Duodenal mucosa (tissue), 2 donors: Measurements from ENCODE around the gene MCM5.
"Not testable (repeated sequence)": the region's sequence is repeated elsewhere in the genome, so short reads cannot be mapped to it uniquely, and the experiment has no call there.

Source experiments
- H3K27ac ChIP-seq: one replicate; pipeline ENCODE4 v1.7.0; 2013; ENCODE audit warnings: low read depth, low read length
- H3K27me3 ChIP-seq, 2 donors: one replicate each; pipeline ENCODE4 v1.7.0; 2013; ENCODE audit warnings: low read length in 2 of 2, control low read depth in 1 of 2; ENCODE audit not compliant: insufficient read depth in 2 of 2, control insufficient read depth in 1 of 2
- H3K36me3 ChIP-seq, 2 donors: one replicate each; pipeline ENCODE4 v1.7.0; 2013; ENCODE audit warnings: low read length in 2 of 2, control low read depth in 1 of 2; ENCODE audit not compliant: insufficient read depth in 2 of 2, control insufficient read depth in 1 of 2
- H3K4me1 ChIP-seq, 2 donors: one replicate each; pipeline ENCODE4 v1.7.0; 2013; ENCODE audit warnings: low read length in 2 of 2, control low read depth in 1 of 2; ENCODE audit not compliant: insufficient read depth in 2 of 2, control insufficient read depth in 1 of 2
- H3K4me3 ChIP-seq, 2 donors: one replicate each; pipeline ENCODE4 v1.7.0; 2013; ENCODE audit warnings: low read length in 2 of 2, low read depth in 1 of 2
- H3K9ac ChIP-seq, 2 donors: one replicate each; pipeline ENCODE4 v1.7.0; 2013; ENCODE audit warnings: low read length in 2 of 2, low read depth in 1 of 2
- H3K9me3 ChIP-seq, 2 donors: one replicate each; pipeline ENCODE4 v1.7.0; 2013; ENCODE audit warnings: low read length in 2 of 2, control low read depth in 1 of 2; ENCODE audit not compliant: control insufficient read depth in 1 of 2

Gene MCM5

DNA sequence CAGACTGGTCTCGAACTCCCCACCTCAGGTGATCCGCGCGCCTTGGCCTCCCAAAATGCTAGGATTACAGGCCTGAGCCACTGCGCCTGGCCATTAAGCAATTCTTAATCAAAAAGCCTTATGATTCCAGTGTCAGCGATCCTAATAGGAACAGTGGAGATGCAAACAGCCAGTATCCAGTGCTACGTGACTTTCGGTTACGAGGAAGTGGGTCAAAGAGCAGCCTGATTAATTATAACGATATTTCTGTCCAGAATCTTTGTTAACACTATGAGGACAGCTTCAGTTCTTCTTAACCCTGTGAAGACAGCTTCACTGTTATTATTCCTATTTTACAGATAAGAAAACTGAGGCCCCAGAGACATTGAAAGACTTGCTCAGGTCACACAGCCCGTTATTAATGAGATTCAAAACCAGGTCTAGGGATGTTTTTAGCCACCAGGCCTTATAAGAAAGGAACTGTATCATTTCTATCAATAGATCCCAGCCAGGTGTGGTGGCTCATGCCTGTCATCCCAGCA, 36.3 kb upstream of the MCM5 start:
- no peak overlapping the region for H3K4me3 ChIP-seq
- peak overlapping the region; percentile 53 for H3K27ac ChIP-seq
- no peaks in the 10 kb centered on the region for H3K27me3 ChIP-seq
- H3K9ac ChIP-seq, result no peak overlapping the region
- H3K9me3 ChIP-seq, result no peaks in the 10 kb centered on the region
- H3K4me1 ChIP-seq, result peaks cover 17 to 36% of the 10 kb centered on the region in 2 donors
- H3K36me3 ChIP-seq, result no peaks in the 10 kb centered on the region

DNA sequence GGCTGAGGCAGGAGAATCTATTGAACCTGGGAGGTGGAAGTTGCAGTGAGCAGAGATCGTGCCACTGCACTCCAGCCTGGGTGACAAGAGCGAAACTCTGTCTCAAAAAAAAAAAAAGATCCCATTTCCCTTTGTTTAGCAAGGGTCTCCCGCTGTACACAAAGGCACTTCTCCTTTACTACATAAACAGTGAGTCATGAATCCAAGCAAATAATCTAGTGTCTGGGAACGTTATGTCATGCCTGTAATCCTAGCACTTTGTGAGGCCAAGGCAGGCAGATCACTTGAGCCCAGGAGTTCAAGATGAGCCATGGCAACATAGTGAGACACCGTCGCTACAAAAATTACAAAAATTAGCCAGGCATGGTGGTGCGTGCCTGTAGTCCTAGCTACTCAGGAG, 35.7 kb upstream of the MCM5 start:
- H3K4me3 ChIP-seq, H3K9me3 ChIP-seq, H3K27ac ChIP-seq, H3K9ac ChIP-seq, H3K36me3 ChIP-seq, H3K27me3 ChIP-seq: not testable (repeated sequence)
- H3K4me1 ChIP-seq, result peaks cover 17 to 41% of the 10 kb centered on the region in 2 donors

DNA sequence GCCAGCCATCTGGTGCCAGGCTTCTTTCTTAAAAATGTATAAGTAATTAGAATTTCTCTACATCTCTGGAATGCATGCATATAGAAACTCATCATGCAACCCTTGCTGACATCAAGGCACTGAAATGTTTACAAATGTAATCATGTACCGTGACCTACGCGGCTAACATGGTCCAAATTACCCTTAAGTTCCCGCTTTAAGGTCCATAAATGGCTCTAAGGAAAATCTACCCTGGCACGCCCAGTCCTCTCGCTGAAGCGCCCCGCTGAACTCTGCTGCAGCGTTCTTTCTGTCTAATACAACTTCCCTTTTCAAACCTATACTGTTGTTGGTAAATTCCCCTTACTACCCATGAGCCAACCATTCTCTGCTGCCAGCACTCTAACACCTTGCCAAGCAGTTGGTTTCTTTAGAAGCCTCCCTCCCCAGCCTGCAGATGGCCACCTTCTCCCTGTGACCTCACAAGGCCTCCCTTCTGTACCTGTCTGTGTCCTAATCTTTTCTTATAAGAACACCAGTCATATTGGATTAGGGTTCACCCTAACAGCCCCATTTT, 32.5 kb upstream of the MCM5 start:
- peak overlapping the region in 1 of 2 donors; percentile 25 for H3K9ac ChIP-seq
- no peaks in the 10 kb centered on the region for H3K36me3 ChIP-seq
- no peaks in the 10 kb centered on the region for H3K27me3 ChIP-seq
- H3K4me3 ChIP-seq, result no peak overlapping the region
- peak overlapping the region; percentile 56 for H3K27ac ChIP-seq
- H3K4me1 ChIP-seq, result peaks cover 13 to 42% of the 10 kb centered on the region in 2 donors
- H3K9me3 ChIP-seq, result no peaks in the 10 kb centered on the region

DNA sequence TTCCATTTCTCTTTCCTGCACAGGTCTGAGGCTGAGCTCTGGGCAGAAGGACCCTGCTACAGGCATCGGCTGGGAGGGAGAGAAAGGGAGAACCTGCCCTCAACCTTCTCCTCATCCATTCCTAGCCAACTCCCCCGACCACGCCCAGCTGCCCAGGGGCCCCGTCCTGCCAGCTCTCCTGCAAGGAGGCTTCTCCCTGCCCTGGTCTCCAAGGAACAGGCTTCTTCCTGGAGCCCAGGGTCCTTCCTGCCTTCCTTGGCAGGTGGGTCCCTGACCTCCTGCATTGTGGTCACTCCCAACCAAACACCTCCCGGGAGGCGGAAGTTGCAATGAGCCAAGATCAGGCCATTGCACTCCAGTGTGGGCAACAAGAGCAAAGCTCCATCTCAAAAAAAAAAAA, 31.6 kb upstream of the MCM5 start:
- Histone ChIP-seq H3K9ac (no peak overlapping the region), H3K9me3 (no peaks in the 10 kb centered on the region), H3K36me3 (no peaks in the 10 kb centered on the region), H3K27ac (no peak overlapping the region), H3K27me3 (no peaks in the 10 kb centered on the region), H3K4me1 (peaks cover 13 to 36% of the 10 kb centered on the region in 2 donors), H3K4me3 (no peak overlapping the region)

DNA sequence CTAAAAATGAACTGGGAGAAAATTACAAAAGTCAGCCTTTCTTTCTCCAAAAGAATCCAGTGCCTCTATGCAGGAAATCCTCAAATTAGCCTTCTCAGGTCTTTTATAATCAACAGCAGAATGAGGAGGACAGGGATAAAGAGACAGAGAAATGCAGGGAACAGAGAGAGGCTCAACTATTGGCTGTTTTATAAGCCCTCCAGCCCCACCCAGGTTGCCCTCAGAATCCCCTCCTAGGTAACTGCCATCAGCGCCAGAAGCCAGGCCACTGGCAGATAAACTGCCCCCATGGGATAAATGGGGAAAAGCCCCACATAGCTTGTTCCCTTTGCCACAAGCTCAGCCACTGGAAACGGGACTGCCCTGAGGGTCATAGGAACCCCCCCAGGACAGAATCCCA, 29.9 kb upstream of the MCM5 start:
- Histone ChIP-seq H3K36me3 (no peaks in the 10 kb centered on the region), H3K9ac (no peak overlapping the region), H3K4me3 (no peak overlapping the region), H3K27ac (no peak overlapping the region), H3K27me3 (no peaks in the 10 kb centered on the region), H3K4me1 (peaks cover 13 to 36% of the 10 kb centered on the region in 2 donors), H3K9me3 (no peaks in the 10 kb centered on the region)

DNA sequence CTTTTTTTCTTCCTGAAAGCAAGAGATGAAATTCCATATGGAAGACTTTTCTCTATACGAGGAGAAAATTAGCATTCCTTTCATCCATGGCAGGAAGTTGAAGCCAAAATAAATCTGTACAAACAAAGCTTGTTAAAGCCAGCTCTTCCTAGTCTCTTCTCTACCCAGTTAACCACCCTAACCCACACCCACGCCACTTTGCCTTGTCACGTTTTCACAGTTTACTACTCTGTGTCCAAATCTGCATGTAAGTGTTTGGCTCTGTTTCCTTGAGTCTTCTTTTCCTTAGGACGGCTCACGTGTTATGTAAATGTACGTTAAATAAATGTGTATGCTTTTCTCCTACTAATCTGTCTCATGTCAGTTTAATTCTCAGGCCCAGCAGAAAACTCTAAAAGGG, 26.2 kb upstream of the MCM5 start:
- H3K27me3 ChIP-seq, result no peaks in the 10 kb centered on the region
- H3K4me3 ChIP-seq, result no peak overlapping the region
- H3K27ac ChIP-seq, result no peak overlapping the region
- no peaks in the 10 kb centered on the region for H3K9me3 ChIP-seq
- no peaks in the 10 kb centered on the region for H3K36me3 ChIP-seq
- H3K4me1 ChIP-seq, result peaks cover 25 to 36% of the 10 kb centered on the region in 2 donors
- no peak overlapping the region for H3K9ac ChIP-seq

DNA sequence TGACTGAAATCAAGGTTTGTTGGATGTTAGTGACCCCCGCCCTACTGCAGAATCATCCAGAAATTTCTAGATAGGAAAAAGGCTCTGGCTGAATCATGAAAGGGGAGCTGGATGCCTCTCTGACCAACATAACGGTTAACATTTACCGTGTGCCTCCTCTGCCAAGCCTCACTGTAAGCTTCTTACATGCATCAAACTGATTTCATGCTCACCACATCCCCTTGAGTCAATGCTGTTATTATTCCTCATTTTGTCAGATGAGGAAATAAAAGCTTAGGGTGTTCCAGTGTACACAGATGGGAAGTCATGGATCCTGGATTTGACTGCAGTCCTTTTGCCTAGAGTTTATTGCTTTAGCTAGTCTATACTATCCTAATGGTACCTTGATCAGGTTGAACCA, 24.9 kb upstream of the MCM5 start:
- H3K9me3 ChIP-seq, result no peaks in the 10 kb centered on the region
- H3K9ac ChIP-seq, result no peak overlapping the region
- H3K4me1 ChIP-seq, result peaks cover 30 to 40% of the 10 kb centered on the region in 2 donors
- no peak overlapping the region for H3K27ac ChIP-seq
- H3K4me3 ChIP-seq, result no peak overlapping the region
- H3K27me3 ChIP-seq, result no peaks in the 10 kb centered on the region
- no peaks in the 10 kb centered on the region for H3K36me3 ChIP-seq

DNA sequence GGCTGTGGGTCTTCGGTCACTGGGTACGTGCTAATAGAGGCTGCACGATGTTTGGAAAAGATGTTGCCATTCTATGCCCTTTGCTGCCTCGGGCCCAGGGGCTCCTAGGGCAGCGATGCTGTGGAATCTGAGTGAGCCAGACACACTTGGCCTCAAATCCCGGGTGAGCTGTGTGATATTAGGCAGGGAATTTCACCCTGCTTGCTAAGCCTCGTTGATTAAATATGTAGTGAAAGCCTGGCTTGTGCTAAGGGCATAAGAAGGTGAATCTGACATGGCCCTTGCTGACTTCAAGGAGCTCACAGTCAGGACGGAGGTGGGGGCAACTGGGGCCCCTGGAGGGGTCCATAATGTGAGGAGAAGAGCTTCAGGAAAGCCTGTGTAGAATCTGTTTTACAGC, 24.4 kb upstream of the MCM5 start:
- Histone ChIP-seq H3K27me3 (no peaks in the 10 kb centered on the region), H3K4me1 (peaks cover 35 to 45% of the 10 kb centered on the region in 2 donors), H3K9me3 (no peaks in the 10 kb centered on the region), H3K9ac (no peak overlapping the region), H3K27ac (no peak overlapping the region), H3K36me3 (no peaks in the 10 kb centered on the region), H3K4me3 (no peak overlapping the region)

DNA sequence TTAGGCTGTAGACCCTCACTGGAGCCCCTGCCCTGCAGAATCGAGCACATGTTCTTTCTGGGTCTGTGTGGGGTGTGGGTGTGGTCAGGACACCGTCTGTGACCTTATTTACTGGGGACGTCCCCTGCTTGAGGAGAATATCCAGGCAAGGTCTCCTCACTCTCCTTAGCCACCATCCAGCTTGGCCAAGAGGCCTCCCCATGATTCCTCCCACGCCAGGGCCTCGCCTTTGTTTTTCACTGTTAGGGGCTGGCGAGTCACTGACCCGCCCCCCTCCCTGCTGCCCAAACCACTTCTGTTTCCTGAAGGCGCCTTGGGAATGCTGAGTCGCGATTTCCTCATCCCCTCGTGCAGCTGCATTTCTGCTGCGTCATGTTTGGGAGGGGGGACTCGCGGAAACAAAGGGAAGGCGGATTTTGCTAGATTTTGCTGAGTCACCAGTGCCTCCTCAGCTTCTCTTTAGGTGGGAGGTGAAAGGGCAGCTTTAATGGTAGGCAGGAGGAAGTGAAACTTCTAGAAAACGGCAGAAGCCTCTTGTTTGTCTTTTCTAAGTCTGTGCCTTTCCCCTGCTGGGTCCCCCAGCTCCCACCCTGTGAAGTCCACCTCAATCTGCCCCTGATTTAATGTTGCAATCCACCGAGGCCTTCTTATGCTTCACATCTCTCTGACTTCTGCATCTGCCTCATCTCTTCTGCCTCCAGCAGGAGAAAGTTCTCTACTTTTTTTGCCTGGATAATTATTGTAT, 23.0 kb upstream of the MCM5 start:
- Histone ChIP-seq H3K36me3 (no peaks in the 10 kb centered on the region), H3K4me3 (peak overlapping the region; percentile 48 to 53), H3K9ac (peak overlapping the region in 1 of 2 donors; percentile 50), H3K9me3 (no peaks in the 10 kb centered on the region), H3K27ac (peak overlapping the region; percentile 74), H3K27me3 (no peaks in the 10 kb centered on the region), H3K4me1 (peaks cover 46 to 55% of the 10 kb centered on the region in 2 donors)

DNA sequence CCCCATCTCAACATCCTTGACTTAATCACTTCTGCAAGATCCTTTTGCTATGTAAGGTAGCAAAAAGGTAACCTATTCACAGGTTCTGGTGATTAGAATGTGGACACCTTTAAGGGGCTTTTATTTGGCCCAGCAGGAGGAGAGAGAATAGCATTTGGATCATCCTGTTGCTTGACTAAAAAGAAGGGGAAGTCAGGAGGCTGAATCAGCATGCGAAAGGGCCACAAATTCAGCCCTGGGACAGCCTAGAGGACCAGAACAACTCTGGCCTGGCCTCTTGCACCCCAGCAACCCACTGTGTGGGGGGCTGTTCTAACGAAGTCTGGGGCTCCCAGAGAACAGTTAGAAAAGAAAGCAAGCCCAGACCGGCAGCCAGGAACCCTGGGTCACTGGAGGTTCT, 22.2 kb upstream of the MCM5 start:
- Histone ChIP-seq H3K27ac (peak overlapping the region; percentile 37), H3K9me3 (no peaks in the 10 kb centered on the region), H3K27me3 (no peaks in the 10 kb centered on the region), H3K36me3 (no peaks in the 10 kb centered on the region), H3K9ac (peak overlapping the region in 1 of 2 donors; percentile 23), H3K4me3 (no peak overlapping the region), H3K4me1 (peaks cover 46 to 53% of the 10 kb centered on the region in 2 donors)
